HG03558 (cell line): ENCODE data around the gene PDS5B.

Experiments
- ATAC-seq: cut with Tn5 transposase; IDR thresholded peaks from one replicate; pipeline ENCODE4 v1.9.1; 2021; ENCODE audit warnings: moderate number of reproducible peaks; ENCODE audit not compliant: unreplicated experiment; ENCODE audit errors: extremely low read depth

Gene PDS5B

DNA sequence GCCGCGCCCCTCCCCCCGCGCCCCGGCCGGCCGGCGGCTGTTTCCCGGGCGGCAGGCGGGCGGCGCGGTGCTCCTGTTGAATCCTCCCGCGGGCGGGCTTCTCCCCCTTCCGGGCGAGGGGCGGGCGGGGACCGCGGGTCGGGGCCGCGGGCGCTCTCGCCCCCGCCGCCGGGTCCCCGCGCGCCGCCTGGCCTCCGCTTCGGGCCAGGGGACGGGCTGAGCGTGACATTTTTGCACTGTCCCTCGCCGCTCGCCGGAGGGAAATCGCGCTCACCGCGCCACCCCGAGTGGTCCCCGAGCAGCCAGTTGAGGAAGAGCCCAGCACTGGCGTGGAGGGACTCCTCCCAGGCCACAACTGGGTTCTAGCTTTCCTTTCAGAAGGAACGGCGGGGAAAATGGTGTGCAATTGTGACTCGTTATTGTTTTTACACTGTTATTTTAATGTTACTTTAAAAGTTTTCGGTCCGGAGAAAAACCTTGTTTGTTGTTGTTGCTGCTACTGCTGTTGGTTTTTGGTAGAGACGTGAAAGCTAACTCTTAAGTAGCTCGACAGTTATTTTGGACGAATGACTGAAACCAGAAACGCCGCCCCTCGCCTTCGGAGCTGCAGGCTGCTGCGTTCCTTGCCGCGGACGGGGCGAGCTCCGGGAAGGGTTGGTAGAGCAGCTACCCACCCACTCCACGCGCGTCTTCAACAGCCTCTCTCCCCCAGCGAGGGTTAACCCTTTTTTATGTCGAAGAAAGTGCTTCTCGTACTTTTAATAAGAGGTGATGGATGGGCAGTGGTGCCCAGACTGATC lies 959 bp downstream of the PDS5B start:
- no peak for ATAC-seq

DNA sequence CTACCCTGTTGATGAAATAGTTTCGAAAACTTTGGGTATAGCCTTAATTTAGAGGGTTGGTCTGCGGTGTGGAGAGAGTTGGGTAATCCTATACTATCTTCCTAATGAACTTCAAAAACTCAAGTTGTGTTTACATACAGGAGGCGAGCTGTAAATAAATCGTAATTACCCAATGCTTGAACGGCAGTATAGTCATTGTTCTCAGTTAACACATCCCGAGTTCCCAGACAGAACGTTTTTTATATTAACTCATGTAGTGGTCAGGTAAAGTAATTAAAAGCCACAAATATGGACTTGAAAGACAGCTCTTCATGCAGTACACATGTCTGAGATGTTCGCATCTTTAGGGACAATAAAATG lies 1.5 kb downstream of the PDS5B start:
- ATAC-seq: no peak

DNA sequence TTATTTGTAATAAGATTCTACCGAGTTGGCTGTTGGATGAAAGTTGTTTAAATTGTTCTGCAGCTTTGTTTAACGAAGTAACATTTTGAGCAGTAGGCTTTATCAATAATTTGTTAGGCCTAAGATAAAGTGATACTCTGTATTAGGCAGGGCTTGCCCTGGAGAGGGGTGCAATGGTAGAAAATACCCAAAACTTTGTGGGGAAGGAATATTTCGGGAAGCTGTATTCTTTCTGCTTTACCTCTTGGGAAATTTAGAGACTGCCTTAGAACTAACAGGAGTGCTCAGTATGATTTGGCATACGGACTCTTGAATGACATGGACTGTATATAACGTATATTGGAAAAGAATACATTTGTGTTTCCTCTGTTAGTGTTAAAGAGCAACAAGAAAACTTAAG lies 2.5 kb downstream of the PDS5B start:
- no peak for ATAC-seq

DNA sequence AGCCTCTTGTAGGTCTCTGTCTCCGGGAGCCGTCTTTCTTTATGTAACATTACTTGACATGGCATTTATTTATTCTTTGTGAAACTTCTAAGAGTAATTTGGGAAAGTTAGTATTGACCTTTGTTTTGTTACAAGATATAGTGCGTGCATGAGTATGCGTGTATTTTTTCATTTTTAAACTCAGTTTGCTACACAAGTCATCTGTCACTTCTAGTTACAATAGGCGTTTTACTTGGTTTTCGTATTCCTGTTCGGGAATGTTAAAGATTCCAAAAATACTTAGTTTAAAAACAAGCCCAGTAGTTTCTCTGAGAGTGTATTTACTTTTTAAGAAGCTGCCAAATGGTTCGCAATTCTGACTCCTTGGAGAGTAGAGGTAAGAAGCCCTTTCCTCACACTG lies 3.2 kb downstream of the PDS5B start:
- ATAC-seq: no peak

DNA sequence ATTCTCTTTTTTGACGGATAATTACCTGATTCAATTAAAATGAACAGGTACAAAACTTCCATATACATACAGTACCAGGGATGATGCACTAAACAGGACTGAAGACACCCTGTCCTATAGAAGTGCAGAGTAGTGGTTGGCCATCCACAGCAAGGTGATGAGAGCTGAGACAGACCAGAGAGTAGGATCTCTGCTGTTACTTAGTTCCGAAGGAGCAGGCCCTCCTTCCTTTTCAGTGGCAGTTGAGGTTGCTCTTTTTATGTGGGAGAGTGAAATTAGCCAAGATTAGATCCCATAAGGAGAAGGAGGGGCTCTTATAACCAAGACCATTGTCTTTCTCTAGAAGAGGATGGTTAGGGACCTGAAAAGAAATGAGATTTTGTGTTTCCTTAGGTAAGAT lies 4.0 kb downstream of the PDS5B start:
- ATAC-seq: no peak

DNA sequence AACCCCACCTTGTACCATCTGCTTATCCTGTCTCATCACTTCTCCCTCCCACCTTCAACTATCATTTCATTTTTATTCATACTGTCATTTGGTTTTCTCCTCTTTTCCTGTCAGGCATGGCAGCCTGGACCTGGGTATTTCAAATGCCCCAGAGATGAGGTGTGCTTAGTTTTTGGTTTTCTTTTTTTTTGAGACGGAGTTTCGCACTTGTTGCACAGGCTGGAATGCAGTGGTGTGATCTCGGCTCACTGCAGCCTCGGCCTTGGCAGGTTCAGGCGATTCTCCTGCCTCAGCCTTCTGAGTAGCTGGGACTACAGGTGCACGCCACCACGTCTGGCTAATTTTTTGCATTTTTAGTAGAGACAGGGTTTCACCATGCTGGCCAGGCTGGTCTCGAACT lies 5.8 kb downstream of the PDS5B start:
- no peak for ATAC-seq

DNA sequence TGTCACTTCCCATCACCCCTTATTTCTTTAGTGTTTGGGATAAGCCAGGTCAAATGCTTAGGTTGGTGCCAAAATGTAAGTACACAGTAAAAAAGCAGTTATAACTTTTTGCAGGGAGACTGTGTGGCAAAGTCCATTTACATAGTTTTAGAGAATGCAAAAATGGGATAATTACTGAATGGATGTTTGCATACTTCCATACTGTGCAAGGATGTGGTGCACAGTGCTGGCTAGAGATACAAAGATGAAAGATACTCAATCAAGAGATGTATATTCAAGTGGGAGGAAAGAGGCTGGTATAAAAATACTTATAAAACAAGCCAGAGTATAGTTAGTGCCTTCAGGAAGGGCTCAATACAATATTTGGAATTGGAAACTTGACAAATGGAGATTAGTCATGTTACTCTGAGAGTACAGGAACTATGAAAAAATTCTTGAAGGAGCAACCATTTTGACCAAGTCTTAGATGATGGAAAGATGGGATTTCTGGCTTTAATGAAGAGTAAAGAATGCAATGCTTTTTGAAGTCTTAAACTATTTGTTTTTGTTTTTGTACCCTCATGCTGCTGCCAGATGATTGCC lies 8.0 kb downstream of the PDS5B start:
- ATAC-seq: no peak

DNA sequence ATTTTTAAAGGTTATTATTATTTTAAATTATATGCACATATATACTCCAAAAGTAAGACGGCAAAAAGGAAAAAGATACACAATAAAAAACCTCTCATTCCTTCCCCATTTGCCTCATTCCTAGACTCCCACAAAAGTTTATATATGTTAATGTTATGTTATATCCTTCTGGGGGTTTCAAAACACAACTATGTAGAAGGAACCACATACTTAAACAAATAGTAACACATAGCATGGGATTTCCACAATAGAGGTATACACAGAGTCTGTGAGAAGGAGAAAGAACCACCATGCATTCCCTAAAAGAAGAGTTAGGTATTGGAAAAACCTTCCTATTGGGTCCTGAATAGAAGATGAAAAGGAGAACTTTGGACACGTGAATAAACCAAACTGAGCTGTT lies 9.1 kb downstream of the PDS5B start:
- no peak for ATAC-seq

DNA sequence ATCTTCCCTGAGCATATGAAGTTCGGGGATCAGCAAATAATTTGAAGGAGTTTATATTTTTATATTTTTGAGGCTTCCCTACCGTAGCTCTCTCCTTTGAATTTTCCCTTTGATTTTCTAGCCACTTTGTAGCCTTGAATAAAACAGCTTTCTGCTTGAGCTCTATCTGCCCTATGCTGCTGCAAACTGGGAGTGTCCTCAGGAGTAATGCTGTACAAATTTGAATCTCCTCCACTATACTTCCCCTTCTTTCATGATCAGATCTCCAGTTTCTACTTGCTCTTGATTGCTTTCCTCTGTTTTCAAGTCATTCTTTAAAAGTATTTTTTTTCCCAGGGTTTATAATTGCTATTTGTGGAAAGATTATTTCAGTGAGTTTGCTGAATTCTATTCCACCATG lies 14.6 kb downstream of the PDS5B start:
- ATAC-seq: no peak

DNA sequence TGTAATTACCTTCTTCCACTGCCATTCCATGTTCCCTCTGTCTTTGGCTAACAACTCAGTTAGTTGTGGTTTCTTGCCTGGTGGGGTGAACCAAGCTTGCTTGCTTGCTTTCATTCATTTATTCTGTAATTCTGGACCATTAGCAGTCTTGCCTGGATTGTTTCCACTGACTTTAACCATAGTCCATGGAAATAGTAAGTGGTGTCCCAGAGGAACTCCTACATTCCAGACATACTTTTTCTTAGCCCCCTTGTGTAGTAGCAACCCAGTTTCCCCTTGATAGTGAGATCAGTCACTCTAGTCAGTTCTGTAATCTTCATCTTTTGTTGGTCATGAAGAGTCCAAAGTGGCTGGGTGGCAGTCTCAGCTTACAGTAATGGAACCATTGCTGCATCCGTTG lies 23.2 kb downstream of the PDS5B start:
- no peak for ATAC-seq

DNA sequence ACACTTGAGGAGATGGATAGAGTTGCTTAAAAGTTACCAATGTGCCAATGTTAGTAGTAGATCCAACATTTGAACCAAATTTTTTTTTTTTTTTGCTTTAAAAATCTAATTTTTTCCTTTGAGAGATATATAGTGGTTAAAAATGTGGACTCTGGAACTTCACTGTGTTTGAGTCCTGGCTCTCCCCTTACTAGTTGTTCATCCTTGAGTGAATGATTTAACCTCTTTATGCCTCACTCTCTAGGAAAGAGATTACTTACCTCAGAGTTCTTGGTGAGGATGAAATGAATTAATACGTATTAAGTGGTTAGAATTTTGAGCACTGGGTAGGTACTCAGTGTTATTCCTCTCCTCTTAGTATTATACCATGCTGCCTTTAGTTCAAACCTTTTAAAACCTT lies 24.3 kb downstream of the PDS5B start:
- ATAC-seq: no peak

DNA sequence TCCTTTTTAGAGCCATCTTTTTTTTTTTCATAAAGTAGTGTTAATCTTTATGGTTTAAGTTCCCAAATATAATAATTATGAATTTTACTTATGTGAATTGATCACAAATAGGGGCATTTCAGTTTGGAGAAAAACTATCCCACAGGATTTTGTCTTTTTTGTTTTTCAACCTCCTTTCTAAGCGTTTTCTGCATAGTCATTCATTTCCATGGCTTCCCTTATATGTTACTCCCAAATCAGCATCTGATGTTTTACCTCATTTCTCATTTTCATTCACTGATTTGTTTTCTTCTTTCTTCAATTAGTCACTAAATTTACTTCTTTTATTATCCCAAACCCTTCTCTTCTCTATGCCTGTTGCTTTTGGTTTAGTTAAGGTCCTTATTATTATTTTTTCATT lies 24.7 kb downstream of the PDS5B start:
- no peak for ATAC-seq

DNA sequence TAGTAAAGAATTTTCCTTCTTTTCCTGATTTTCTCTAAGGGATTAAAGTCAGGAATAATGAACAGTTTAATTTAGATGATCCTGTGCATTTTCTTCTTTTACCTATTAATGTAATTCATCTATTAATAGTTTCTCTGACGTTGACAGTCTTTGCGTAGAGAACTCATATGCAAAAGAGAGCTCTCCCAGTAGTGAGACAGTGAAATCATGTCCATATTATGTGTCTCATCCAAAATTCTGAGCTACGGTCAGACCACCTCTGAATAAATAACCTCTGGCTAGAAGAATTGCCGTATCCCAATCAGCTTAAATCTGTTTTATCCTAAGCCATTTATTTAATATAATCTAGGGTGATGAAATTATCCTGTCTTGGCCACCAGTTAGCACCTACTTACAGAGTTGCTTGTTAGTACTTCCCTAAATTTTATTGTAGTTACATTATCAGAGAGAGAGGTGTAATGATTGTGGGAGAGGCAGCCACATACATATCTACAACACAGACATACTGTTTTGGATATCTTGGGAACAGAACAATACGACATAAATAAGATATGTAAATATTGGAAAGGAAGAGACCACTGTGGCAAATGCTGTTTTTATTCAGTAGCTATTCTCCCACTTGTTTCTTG lies 30.7 kb downstream of the PDS5B start:
- ATAC-seq: no peak

DNA sequence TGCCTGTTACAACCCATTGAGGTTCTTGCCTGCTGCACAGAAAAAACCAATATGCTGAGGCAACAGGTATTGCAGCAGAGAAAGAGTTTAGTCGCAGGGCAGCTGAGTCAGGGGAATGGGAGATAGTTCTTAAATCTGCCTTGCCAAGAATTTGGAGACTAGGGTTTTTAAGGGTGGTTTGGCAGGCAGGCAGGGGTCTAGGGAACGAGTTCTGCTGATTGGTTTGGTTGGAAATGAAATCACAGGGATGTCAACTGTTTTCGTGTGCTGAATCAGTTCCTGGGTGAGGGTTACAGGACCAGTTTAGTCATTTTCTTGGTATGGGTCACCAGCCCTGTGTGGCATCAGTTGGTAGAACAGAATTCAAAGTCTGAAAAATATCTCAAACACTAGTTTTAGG lies 36.6 kb downstream of the PDS5B start:
- ATAC-seq: no peak

DNA sequence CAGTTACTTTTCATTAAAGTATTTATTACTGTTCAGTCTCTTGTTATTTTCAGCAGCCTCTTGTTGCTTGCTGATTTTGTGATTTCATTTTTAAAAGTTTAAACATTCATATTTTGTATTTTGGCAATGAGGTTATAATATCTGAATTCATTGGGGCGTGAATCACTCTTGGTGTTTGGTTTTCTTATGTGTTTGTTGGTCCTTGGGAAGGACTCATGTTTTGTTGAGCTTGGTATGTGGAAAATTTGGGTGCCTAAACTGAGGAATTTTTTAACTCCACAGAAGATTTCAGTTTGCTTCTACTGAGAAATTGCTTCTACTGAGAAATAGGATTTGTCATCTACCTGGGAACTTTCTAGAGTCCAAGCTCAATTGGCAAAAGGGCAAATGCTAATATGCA lies 38.2 kb downstream of the PDS5B start:
- ATAC-seq: no peak

DNA sequence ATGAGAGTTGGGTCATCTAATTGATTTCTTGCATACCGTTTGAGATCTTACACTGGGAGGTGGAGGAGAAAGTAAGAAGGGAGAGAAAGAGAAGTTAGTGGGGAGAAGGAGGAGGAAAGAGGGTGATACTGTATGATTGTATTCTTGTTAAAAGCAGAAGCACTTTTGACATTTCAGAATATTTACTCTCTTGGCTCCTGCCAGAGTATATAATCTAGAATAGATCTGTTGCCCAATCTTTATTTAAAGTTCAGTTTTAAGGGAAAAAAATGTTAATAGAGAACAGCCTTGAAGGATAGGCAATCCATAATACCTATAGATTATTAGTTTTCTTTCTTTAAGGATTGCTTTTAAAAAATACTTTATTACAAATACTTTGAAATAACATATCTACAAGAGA lies 41.5 kb downstream of the PDS5B start:
- ATAC-seq: no peak

DNA sequence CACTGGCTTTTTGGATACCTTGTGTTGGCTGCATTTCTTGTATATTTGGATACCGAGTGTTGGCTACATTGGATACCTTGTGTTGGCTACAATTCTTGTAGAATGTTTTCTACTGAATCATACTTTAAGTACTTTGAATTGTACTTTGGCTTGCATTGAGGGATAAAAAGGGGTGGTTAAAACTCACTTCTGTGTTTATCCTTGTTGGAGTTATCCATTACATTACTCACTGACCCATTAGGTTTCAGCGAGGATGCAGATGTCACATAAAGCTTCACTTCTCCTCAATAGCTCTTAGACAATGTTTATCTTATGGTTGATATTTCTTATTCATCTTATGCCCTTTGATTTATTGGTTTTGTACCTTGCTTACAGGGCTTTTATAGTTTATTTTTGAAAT lies 43.1 kb downstream of the PDS5B start:
- ATAC-seq: no peak

DNA sequence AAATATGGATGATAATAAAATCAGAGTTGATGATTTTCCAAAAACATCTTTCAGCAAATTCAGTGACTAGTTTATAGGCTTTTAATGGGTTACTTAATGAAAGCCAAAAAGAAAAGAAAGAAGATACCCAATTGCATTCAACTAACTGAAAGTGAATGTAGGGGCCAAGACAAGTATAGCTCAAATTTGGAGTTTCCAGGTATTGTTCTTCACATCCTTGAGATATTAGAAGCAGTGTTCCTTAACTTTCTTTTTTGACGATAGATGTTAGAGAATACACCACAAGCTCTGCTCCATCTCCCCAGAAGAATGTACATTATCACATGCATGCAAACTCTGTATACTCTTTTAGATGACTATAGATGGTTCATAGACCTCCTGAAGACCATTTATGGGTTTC lies 43.6 kb downstream of the PDS5B start:
- no peak for ATAC-seq

DNA sequence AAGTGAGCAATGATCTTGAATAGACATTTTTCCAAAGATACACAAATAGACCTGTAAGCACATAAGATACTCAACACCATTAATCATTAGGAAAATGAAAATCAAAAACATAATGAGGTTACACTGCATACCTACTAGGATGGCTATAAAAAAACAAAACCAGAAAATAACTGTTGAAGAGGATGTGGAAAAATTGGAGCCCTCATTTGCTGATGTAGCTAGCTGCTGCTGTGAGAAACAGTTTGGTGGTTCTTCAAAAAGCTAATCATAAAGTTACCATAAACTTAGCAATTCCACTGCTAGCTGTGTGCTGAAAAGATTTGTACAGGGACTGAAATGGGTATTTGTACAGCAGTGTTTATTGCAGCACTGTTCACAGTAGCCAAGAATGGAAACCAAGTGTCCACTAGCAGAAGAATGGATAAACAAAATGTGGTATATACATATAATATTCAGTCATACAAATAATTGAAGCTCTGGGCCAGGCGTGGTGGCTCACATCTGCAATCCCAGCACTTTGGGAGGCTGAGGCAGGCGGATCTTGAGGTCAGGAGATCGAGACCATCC lies 46.2 kb downstream of the PDS5B start:
- no peak for ATAC-seq

DNA sequence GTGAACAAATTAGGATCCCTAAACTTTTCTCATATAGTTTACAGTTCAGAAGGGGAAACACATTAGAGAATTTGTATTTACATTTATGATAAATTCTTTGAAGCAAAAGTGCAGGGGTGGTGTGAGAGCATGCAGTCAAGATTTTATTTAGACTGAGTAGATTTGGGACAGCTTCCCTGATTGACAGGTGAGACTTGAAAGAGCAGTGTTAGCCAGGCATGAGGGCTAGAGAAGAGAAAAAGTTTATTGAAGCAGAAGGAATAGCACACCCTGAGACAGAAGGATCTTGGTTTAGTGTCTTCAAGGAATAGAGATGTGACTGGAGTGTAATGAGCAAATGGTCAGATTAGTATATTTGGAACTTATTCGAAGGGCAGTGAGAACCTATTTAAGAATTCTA lies 50.5 kb downstream of the PDS5B start:
- no peak for ATAC-seq

DNA sequence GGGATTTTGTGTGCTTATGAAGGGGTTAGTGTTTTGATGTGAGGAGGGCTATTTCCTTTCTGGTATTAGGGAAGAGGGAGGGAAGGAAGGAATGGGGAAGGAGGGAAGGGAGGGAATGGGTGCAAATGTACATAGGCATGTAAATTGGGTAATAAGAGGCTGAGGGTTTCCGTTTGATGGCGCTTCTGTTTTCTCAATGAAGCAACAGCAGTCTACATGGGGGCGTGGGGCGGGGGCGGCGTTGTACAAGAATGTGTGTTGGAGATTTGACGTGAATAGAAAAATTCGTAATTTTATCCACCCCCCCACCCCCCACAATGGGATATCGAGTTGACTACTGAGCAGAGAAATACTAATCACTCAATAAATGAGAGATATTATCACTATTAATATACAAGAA lies 52.5 kb downstream of the PDS5B start:
- ATAC-seq: no peak
